IMR-90 (cell line): ENCODE results near the gene CAPZA1.

Experiments
- BHLHE40 ChIP-seq: fragments of 150-350 bp; IDR thresholded peaks from 2 replicates; pipeline ENCODE4 v1.6.1; 2016; ENCODE audit warnings: mild to moderate bottlenecking, low read depth, low read length
- CEBPB ChIP-seq: IDR thresholded peaks from 2 replicates; pipeline ENCODE4 v1.6.1; 2012; ENCODE audit warnings: low read depth, low read length, improper control_type of control experiment
- CTCF ChIP-seq: conservative IDR thresholded peaks from 2 replicates; pipeline ENCODE4 v1.5.1; 2012; ENCODE audit warnings: mild to moderate bottlenecking, low read depth, low read length, improper control_type of control experiment
- ELK1 ChIP-seq: fragments of 150-350 bp; IDR thresholded peaks from 2 replicates; pipeline ENCODE4 v1.6.1; 2016; ENCODE audit warnings: low read depth, mild to moderate bottlenecking, low read length, moderate library complexity, borderline replicate concordance
- FOS ChIP-seq: fragments of 150-350 bp; IDR thresholded peaks from 2 replicates; pipeline ENCODE4 v1.6.1; 2016; ENCODE audit warnings: low read depth, low read length
- MAFK ChIP-seq: IDR thresholded peaks from 2 replicates; pipeline ENCODE4 v1.6.1; 2012; ENCODE audit warnings: low read depth, low read length, improper control_type of control experiment
- MAZ ChIP-seq: IDR thresholded peaks from 2 replicates; pipeline ENCODE4 v1.6.1; 2012; ENCODE audit warnings: low read depth, mild to moderate bottlenecking, low read length, improper control_type of control experiment, moderate library complexity, borderline replicate concordance
- NFE2L2 ChIP-seq: fragments of 150-350 bp; IDR thresholded peaks from 2 replicates; pipeline ENCODE4 v1.6.1; 2016; ENCODE audit warnings: low read depth, mild to moderate bottlenecking, low read length
- POLR2A ChIP-seq: IDR thresholded peaks from 2 replicates; pipeline ENCODE4 v1.6.1; 2012; ENCODE audit warnings: mild to moderate bottlenecking, low read depth, low read length
- RAD21 ChIP-seq: IDR thresholded peaks from 2 replicates; pipeline ENCODE4 v1.6.1; 2012; ENCODE audit warnings: low read length, improper control_type of control experiment
- RCOR1 ChIP-seq: IDR thresholded peaks from 2 replicates; pipeline ENCODE4 v1.6.1; 2012; ENCODE audit warnings: mild to moderate bottlenecking, low read length, improper control_type of control experiment; ENCODE audit not compliant: insufficient replicate concordance
- SMC3 ChIP-seq: fragments of 150-350 bp; IDR thresholded peaks from 2 replicates; pipeline ENCODE4 v1.6.1; 2016; ENCODE audit warnings: low read depth, mild to moderate bottlenecking, antibody characterized with exemption, low read length, moderate library complexity
- USF2 ChIP-seq: fragments of 150-350 bp; IDR thresholded peaks from 2 replicates; pipeline ENCODE4 v1.6.1; 2017; ENCODE audit warnings: mild to moderate bottlenecking, antibody characterized with exemption, low read length, low read depth

GRCh38 chr1:112685913-112686312 is 66.3 kb downstream of the CAPZA1 start:
- no peak for TF ChIP-seq CEBPB
- TF ChIP-seq CTCF: no peak
- TF ChIP-seq POLR2A: no peak
- no peak for TF ChIP-seq FOS
- no peak for TF ChIP-seq ELK1
- no peak for TF ChIP-seq RAD21
- TF ChIP-seq USF2: no peak
- no peak for TF ChIP-seq RCOR1
- no peak for TF ChIP-seq BHLHE40
- no peak for TF ChIP-seq MAZ
- TF ChIP-seq SMC3: no peak
- TF ChIP-seq NFE2L2: no peak
- no peak for TF ChIP-seq MAFK
